Measurements from ENCODE around the gene HRH4.

DNA sequence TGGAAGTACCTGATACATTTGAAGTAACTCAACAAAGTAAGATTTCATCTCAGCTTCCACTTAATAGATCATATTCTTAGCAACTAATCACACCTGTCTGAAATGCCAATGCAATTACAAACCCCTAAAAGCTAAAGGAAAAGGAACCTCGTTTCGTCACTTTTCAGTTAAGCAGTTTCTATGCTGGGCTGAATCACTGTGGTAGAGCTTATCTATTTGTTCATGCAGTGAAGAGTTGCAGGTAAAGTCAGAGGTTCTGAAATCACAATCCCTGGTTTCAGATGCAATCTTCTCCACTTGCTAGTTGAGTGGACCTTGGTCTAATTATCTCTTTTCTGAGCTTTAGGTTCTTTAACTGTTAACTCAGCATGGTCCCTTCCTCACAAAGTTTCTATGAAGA, 6.3 kb downstream of the HRH4 start:
- TF ChIP-seq, protein P1, sequence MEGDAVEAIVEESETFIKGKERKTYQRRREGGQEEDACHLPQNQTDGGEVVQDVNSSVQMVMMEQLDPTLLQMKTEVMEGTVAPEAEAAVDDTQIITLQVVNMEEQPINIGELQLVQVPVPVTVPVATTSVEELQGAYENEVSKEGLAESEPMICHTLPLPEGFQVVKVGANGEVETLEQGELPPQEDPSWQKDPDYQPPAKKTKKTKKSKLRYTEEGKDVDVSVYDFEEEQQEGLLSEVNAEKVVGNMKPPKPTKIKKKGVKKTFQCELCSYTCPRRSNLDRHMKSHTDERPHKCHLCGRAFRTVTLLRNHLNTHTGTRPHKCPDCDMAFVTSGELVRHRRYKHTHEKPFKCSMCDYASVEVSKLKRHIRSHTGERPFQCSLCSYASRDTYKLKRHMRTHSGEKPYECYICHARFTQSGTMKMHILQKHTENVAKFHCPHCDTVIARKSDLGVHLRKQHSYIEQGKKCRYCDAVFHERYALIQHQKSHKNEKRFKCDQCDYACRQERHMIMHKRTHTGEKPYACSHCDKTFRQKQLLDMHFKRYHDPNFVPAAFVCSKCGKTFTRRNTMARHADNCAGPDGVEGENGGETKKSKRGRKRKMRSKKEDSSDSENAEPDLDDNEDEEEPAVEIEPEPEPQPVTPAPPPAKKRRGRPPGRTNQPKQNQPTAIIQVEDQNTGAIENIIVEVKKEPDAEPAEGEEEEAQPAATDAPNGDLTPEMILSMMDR (IDR thresholded peaks at IDR 0.05): no peak
- no peak for TF ChIP-seq POLR2A (IDR thresholded peaks at IDR 0.05)
